Upper lobe of left lung (tissue), 6 donors: ENCODE measurements around the gene CEP97. TPM values are rescaled to one million over a fixed set of nuclear protein-coding genes. Genes with fewer than 3 reads are reported as not detected.
"Not testable (repeated sequence)": the region's sequence is repeated elsewhere in the genome, so short reads cannot be mapped to it uniquely, and the experiment has no call there.

Source experiments
- ATAC-seq, 2 donors: fragments of 200-7000 bp; cut with Tn5 transposase; one replicate each; pipeline ENCODE4 v1.9.1; 2022; ENCODE audit warnings: mild to moderate bottlenecking in 2 of 2, moderate library complexity in 2 of 2; ENCODE audit not compliant: low FRiP score in 2 of 2
- DNase-seq, 2 donors: peaks; one replicate each; pipeline ENCODE4 v3.0.0-alpha.2; 2019 to 2020
- H3K27ac ChIP-seq, 4 donors: fragments of 200-600 bp; sonication (generic); one replicate each; pipeline ENCODE4 v1.5.1; 2016 to 2019
- H3K27me3 ChIP-seq, 4 donors: fragments of 200-600 bp; sonication (generic); one replicate each; pipeline ENCODE4 v1.5.1; 2017 to 2019
- H3K36me3 ChIP-seq, 4 donors: fragments of 200-600 bp; sonication (generic); one replicate each; pipeline ENCODE4 v1.5.1; 2016 to 2019
- H3K4me1 ChIP-seq, 4 donors: fragments of 200-600 bp; sonication (generic); one replicate each; pipeline ENCODE4 v1.5.1; 2018 to 2019
- H3K4me3 ChIP-seq, 4 donors: fragments of 200-600 bp; sonication (generic); one replicate each; pipeline ENCODE4 v1.5.1; 2017 to 2019; ENCODE audit warnings: mild to moderate bottlenecking in 2 of 4, moderate library complexity in 1 of 4
- H3K9me3 ChIP-seq, 4 donors: fragments of 200-600 bp; sonication (generic); one replicate each; pipeline ENCODE4 v1.5.1; 2018 to 2019
- CTCF ChIP-seq, 6 experiments: fragments of 450-650 bp in 4 of 6; fragments of 200-600 bp in 2 of 6; sonication (generic) in 2 of 6; IDR thresholded peaks; one replicate each; pipeline ENCODE4 v1.5.1; 2016 to 2019; ENCODE audit warnings: antibody characterized with exemption in 6 of 6
- EP300 ChIP-seq, 4 donors: sonication (generic); formaldehyde crosslinking; IDR thresholded peaks; one replicate each; pipeline ENCODE4 v1.5.1; 2017; ENCODE audit warnings: antibody characterized with exemption in 4 of 4, control low read depth in 2 of 4
- POLR2A ChIP-seq, 4 donors: fragments of 450-650 bp; IDR thresholded peaks; one replicate each; pipeline ENCODE4 v1.5.1; 2016 to 2017; ENCODE audit warnings: antibody characterized with exemption in 4 of 4, mild to moderate bottlenecking in 2 of 4
- POLR2AphosphoS5 ChIP-seq, 2 donors: sonication (generic); formaldehyde crosslinking; IDR thresholded peaks; one replicate each; pipeline ENCODE4 v1.5.1; 2017; ENCODE audit warnings: antibody characterized with exemption in 2 of 2
- WGBS, 2 donors: methylation state at CpG; one replicate each; pipeline ENCODE4 v1.1.5; 2017 to 2018; 5-methylcytosine and 5-hydroxymethylcytosine counted together
- total RNA-seq, 6 donors: library from RNA; depleted of rRNA in 4 of 6; stranded (reverse); fragments of >200 nt in 4 of 6; gene quantifications; one replicate each; pipeline versions ENCODE4 v1.1.0 to v1.2.1, GENCODE V29; 2016 to 2021
- donor health status: DM: no; HTN: no; CAD: no; lungs with moderate emphysema.
- donor health status: DM: no; HTN: yes; CAD: no; lungs with severe emphysema.

CEP97 gene
- total RNA-seq, 6 donors from 2014 or later, result 4.7 to 14.9 (median 7.7) TPM

GRCh38 chr3:101677436-101678286, 46.8 kb upstream of the CEP97 start:
- H3K27me3 ChIP-seq, result no peaks in the 10 kb centered on the region
- H3K9me3 ChIP-seq, result no peaks in the 10 kb centered on the region
- 55% methylated on average over 19 to 29 of the region's 29 CpGs for WGBS, 2 donors
- TF ChIP-seq CTCF (IDR thresholded peaks at IDR 0.05) (peak in 1 of 6 experiments; percentile 8), POLR2A (IDR thresholded peaks at IDR 0.05) (no peak)
- H3K36me3 ChIP-seq, result peaks cover 8 to 33% (median 26%) of the 10 kb centered on the region in 4 donors
- peak overlapping the region in 3 of 4 donors; percentile 50 to 93 (median 93) for H3K27ac ChIP-seq
- H3K4me3 ChIP-seq, result peak overlapping the region; percentile 15 to 97 (median 83)
- DNase-seq (peak; percentile 22 to 33), ATAC-seq (no peak)
- H3K4me1 ChIP-seq, result peaks cover 26 to 58% (median 29%) of the 10 kb centered on the region in 4 donors

GRCh38 chr3:101678837-101679236, 45.6 kb upstream of the CEP97 start:
- H3K4me1 ChIP-seq, result peaks cover 36 to 59% (median 37%) of the 10 kb centered on the region in 4 donors
- not testable (repeated sequence) for H3K27ac ChIP-seq, H3K9me3 ChIP-seq, H3K27me3 ChIP-seq, DNase-seq, H3K4me3 ChIP-seq, ATAC-seq
- peaks cover 8 to 45% (median 29%) of the 10 kb centered on the region in 4 donors for H3K36me3 ChIP-seq
- 63 to 73% methylated on average over 2 of the region's 2 CpGs for WGBS, 2 donors

- H3K36me3 ChIP-seq, result peaks cover 10 to 61% (median 31%) of the 10 kb centered on the region in 4 donors
- TF ChIP-seq CTCF (IDR thresholded peaks at IDR 0.05), result no peak
- TF ChIP-seq EP300 (IDR thresholded peaks at IDR 0.05), result no peak
- TF ChIP-seq POLR2A (IDR thresholded peaks at IDR 0.05), result no peak
- no peak for TF ChIP-seq POLR2AphosphoS5 (IDR thresholded peaks at IDR 0.05)
- ATAC-seq (no peak), DNase-seq (no peak)
- WGBS, 2 donors, result 90 to 93% methylated on average over 4 of the region's 4 CpGs
- H3K27me3 ChIP-seq, result no peaks in the 10 kb centered on the region
- H3K9me3 ChIP-seq, result no peaks in the 10 kb centered on the region
- H3K4me3 ChIP-seq, result no peak overlapping the region
- no peak overlapping the region for H3K27ac ChIP-seq
- H3K4me1 ChIP-seq, result peaks cover 37 to 59% (median 41%) of the 10 kb centered on the region in 4 donors
Observed at GRCh38 chr3:101680466-101680865, 43.9 kb upstream of the CEP97 start.

- Histone ChIP-seq H3K9me3 (no peaks in the 10 kb centered on the region), H3K27me3 (no peaks in the 10 kb centered on the region), H3K27ac (peak overlapping the region; percentile 87 to 92 (median 90)), H3K36me3 (peaks cover 10 to 55% (median 29%) of the 10 kb centered on the region in 4 donors), H3K4me3 (peak overlapping the region; percentile 50 to 63 (median 55)), H3K4me1 (peaks cover 36 to 69% (median 38%) of the 10 kb centered on the region in 4 donors)
- DNase-seq (no peak), ATAC-seq (no peak)
- no peak for TF ChIP-seq CTCF (IDR thresholded peaks at IDR 0.05)
- TF ChIP-seq POLR2A (IDR thresholded peaks at IDR 0.05), result no peak
- no peak for TF ChIP-seq EP300 (IDR thresholded peaks at IDR 0.05)
- no peak for TF ChIP-seq POLR2AphosphoS5 (IDR thresholded peaks at IDR 0.05)
Observed at GRCh38 chr3:101685050-101685400, 39.4 kb upstream of the CEP97 start.

- peaks cover 6 to 47% (median 22%) of the 10 kb centered on the region in 4 donors for H3K36me3 ChIP-seq
- H3K27ac ChIP-seq, result peak overlapping the region; percentile 87 to 92 (median 90)
- TF ChIP-seq EP300 (IDR thresholded peaks at IDR 0.05) (no peak), POLR2A (IDR thresholded peaks at IDR 0.05) (no peak), CTCF (IDR thresholded peaks at IDR 0.05) (no peak), POLR2AphosphoS5 (IDR thresholded peaks at IDR 0.05) (no peak)
- 4 to 5% methylated on average over 11 of the region's 11 CpGs for WGBS, 2 donors
- peak overlapping the region; percentile 50 to 63 (median 55) for H3K4me3 ChIP-seq
- ATAC-seq (peak; percentile 13 to 34), DNase-seq (no peak)
- no peaks in the 10 kb centered on the region for H3K9me3 ChIP-seq
- no peaks in the 10 kb centered on the region for H3K27me3 ChIP-seq
- H3K4me1 ChIP-seq, result peaks cover 36 to 72% (median 42%) of the 10 kb centered on the region in 4 donors
Observed at GRCh38 chr3:101685870-101686307, 38.5 kb upstream of the CEP97 start.
